Left kidney (tissue), 2 donors: Measurements from ENCODE around the gene GMCL2. TPM values are rescaled to one million over a fixed set of nuclear protein-coding genes. Genes with fewer than 3 reads are reported as not detected.
A peak's percentile ranks its signal among the peaks of the same experiment; 100 is the strongest.

ENCODE experiments used
- DNase-seq: peaks from one replicate; pipeline ENCODE4 v3.0.0-alpha.2; 2013
- polyA plus RNA-seq: library from polyadenylated mRNA; unstranded; fragments of 120-200 nt; gene quantifications from one replicate; pipeline ENCODE4 v1.2.1, GENCODE V29; 2013; ENCODE audit not compliant: insufficient read length

GMCL2 gene
- polyA plus RNA-seq, 1 donor, result not detected

- DNase-seq, result no peak
Measured at GRCh38 chr5:178182158-178182876, 4.9 kb downstream of the GMCL2 start.

- no peak for DNase-seq
Measured at GRCh38 chr5:178180141-178180863, 6.9 kb downstream of the GMCL2 start.

GRCh38 chr5:178177569-178177968 is 9.6 kb downstream of the GMCL2 start:
- no peak for DNase-seq

- DNase-seq, result no peak
Measured at GRCh38 chr5:178176791-178177190, 10.4 kb downstream of the GMCL2 start.

- DNase-seq, result no peak
Measured at GRCh38 chr5:178174456-178174855, 12.7 kb downstream of the GMCL2 start.

- DNase-seq, result no peak
Measured at GRCh38 chr5:178170455-178170854, 16.7 kb downstream of the GMCL2 start.

DNA sequence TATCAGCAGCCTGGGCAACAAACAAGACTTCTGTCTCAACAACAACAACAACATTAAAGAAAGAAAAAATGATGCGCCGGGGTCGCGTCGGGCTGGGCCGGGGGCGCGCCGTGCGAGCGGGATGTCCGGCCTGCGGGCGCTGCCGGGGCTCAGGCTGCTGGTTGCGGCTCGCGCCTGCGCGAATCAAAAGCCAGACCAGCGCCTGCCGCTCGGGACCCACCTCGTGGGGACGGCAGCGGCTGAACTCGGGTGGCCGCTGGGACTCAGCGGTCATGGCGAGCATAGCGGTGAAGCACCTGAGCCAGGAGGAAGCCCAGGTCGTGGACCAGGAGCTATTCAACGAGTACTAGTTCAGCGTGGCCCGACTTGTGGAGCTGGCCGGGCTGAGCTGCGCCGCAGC is 21.6 kb downstream of the GMCL2 start:
- DNase-seq, result no peak

DNA sequence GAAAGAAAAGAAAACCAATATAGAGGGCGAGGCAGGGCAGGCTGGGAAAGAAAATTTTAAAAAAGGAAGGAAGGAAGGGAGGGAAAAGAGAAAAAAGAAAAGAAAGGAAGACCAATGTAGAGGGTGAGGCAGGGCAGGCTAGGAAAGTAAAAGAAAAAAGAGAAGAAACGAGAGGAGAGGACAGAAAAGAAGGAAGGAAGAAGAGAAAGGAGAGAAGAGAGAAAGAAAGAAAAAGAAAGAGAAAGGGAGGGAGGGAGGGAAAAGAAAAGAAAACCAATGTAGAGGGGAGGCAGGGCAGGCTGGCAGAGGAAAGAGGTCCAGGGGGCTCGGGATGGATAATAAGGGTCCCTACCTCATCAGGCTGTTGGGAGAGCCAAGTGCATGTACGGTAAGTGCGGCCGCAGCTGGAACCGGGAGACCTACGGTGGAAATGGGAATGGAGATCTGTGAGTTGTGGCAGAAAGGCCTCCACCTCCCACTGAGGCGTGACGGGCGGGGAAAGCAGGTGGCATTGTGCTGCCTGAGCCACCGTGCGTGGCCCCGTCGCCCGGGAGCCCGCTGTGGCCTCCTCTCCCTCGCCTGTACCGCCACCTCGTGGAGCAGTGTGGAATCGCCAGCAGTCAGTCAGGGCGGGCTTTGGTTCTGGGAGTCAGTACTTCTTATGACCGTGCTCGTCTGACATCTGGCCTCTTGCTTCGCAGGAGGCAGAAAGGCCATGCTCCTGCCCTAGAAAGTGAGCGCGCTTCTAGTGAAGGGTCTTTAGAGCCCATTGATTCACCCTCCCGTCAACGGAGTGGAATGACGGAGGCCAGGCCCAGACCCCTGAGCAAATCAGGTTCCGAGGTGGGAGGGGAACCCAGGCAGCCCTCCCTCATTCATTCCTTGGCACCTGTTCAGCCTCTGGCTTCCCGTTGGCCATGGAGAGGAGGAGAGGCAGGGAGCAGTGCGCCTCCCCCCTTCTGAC is 23.1 kb downstream of the GMCL2 start:
- peak; percentile 87 for DNase-seq

DNA sequence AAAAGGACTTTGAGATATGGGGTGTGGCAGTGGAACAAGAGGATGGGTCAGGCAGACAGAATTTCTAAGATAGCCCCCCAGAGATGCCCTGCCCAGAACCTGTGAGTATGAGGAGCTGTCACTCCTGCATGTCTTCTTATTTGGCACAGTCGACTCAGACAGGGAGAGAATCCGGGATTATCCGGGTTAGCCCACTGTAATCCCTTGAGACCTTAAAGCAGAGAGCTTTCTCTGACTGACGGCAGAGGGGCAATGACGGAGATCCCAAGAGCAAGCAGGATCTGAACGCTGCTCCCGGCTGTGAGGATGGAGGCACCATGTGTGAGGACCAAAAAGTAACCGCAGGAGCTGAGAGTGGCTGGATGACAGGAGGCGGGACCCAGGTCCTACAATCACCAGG is 24.7 kb downstream of the GMCL2 start:
- no peak for DNase-seq

DNA sequence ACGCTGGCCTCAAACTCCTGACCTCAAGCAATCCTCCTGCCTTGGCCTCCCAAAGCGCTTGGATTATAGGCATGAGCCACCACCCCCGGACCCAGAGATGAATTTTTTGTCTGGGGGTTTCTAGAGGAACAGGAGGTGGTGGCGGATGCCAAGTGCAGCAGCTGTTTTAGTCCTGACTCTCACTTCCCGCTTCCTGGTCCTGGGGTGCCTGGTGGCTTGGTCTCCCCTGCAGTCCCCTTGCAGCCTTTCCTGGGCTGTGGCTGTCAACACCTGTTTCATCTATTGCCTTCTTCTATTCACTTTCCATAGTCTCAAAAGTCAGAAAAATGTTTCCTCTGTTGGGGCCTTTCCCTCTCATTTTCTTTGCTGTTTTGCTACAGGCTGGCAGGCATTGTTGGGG is 27.0 kb downstream of the GMCL2 start:
- DNase-seq, result no peak

- DNase-seq, result no peak
Measured at GRCh38 chr5:178155065-178155464, 32.1 kb downstream of the GMCL2 start.

DNA sequence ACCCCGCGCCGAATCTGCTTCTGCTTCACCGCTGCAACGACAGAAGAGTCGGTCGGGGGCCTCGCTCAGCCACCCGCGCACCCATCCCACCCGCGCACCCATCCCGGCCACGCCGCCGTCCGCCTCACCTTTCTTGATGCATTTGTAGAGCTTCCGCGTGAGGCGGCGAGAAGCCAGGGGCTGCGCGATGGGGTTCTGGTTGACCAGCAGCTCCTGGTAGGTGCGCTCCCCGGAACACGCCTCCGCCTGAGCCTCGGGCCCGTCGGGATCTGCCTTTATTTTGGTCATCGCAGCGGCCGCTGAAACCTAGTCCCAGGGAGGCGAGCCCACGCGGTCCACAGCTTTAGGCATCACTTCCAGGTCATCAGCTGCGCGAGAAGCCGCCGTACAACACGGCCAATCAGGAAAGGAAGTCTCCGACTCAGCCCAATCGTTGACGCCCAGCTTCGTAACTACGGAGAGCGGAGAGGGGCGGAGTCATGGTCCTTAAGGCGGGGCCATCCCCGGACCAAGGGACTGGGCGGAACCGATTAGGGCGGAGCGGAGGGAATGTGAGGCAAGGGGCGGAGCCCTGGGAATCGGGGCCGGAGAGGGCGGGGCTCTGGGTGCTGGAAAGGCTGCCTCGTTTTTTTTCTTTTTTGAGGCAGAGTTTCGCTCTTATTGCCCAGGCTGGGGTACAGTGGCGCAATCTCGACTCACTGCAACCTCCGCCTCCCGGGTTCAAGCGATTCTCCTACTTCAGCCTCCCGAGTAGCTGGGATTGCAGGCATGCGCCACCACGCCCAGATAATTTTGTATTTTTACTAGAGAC is 33.4 kb downstream of the GMCL2 start, which contains the start of gene NHP2:
TSS of gene NHP2 (minus strand) at position 356 of the 811 bp plus-strand sequence. CDS start at position 288, 68 bp downstream.
- peak; percentile 99 for DNase-seq

DNA sequence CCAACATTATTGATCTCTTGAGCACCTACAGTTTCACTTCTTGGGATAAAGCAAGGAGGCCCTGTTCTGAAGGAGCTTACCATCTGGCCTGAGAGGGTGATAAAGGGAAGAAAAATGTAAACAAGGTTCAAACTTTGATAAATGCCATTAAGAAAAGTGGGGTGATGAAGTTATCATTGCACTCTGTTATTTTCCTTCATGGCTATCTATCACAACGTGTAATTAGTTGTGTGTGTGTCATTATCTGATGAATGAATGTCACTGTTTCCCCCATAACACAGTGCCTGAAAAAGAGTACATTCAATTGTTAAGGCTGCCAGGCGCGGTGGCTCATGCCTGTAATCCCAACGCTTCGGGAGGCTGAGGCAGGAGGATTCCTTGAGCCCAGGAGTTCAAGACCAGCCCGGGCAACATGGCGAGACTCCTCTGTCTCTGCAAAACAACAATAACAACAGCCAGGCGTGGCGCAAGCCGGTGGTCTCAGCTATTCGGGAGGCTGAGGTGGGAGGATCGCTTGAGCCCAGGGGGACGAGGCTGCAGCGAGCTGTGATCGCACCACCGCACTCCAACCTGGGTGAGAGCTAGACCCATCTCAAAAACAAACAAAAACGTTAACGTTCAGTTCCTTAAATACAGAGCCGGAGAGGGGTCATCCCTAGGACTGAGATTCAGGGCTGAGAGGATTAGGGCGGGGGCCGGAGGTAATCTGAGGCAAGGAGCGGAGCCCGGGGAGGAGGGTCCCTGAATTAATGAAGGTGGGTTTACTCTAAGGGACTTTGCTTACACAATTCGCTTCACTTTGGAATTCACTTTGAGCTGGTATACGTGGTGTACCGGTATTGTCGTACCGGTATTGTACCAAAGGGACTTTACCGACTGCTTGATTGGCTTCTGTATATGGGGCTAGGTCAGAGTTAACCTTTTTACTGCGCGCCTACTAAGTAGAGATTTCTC is 34.4 kb downstream of the GMCL2 start:
- no peak for DNase-seq

DNA sequence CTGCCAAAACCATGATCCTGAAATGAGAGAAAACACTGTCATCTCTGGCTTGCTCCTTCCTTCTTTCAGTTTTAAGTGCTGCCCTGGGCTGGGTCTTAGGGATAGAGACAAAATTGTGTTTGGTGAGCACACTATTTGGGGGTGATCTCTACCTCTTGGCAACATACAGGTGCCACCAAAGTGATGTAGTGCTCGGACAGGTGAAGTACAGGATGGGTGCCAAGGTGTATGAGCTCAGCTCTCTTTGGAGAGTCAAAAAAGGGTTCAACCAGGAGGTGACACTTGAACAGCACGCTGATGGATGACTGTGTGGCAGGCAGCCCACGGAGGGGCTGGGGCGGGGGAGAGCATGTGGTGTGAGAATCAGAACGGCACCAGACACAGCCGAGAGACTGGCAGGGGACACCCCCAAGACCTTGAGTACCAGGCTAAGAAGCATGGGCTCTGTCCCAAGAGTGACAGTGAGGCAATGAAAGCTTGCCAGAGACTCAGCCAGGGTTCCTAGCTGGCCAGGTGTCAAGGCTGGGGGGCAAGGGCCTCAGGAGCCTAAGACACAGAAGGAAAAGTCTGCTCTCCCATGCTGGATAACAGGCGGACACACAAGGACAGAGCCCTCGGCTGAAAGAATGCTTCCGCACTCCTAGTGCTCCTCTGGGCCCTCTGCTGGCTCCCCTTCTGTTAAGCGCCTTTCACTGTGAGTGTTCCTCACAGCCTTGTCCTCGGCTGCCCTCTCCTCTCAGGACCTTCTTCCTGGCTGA is 36.0 kb downstream of the GMCL2 start:
- DNase-seq, result no peak

- DNase-seq, result no peak
Measured at GRCh38 chr5:178149199-178149932, 37.8 kb downstream of the GMCL2 start.

- DNase-seq, result no peak
Measured at GRCh38 chr5:178147406-178147805, 39.8 kb downstream of the GMCL2 start.

DNA sequence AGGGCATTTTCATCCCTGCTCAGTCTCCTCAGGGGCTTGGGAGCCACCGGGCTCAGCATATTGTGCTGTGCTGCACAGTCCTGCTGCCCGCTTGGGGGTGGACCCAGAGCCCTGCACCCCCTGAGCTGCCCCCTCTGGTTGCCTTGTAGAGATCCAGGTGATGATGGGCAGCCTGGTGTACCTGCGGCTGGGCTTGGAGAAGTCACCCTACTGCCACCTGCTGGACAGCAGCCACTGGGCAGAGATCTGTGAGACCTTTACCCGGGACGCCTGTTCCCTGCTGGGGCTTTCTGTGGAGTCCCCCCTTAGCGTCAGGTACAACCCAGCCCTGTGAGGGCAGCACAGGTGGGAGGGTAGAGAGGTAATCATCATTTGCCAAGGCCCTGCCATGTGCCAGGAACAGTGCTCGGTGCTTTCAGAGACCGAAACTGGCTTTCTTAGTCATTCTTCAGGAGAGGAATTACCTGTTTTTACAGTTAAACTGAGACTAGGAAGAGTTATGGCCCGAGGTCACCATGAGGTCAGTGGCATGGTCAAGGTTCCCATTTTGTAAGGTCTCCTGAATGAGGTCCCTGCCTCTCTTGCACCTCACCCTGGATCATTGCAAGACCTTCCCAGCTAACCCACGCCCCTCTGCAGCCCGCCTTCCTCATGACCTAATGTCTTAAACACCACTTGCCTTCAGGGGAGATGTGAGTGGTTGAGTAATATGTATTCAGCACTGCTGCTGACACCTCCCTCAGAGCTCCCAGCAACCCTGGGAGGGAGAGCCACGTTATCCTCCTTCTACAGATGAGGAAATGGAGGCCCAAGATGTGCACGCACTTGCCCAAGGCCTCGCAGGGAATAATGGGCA is 41.0 kb downstream of the GMCL2 start:
- DNase-seq, result no peak

GRCh38 chr5:178143901-178144300 is 43.3 kb downstream of the GMCL2 start:
- DNase-seq, result no peak
